NCI-H128 (cell line): Measurements from ENCODE around the gene SLC35A3.
A peak's percentile ranks its signal among the peaks of the same experiment; 100 is the strongest.
"Not testable (repeated sequence)": the region's sequence is repeated elsewhere in the genome, so short reads cannot be mapped to it uniquely, and the experiment has no call there.

Source experiments
- DNase-seq: peaks from one replicate; lab custom pipeline; 2025; ENCODE audit not compliant: unreplicated experiment; lab: John Stamatoyannopoulos, UW

SLC35A3 gene

GRCh38 chr1:100028765-100029164, 59.0 kb downstream of the SLC35A3 start:
- no peak for DNase-seq

- no peak for DNase-seq
These were observed 64.7 kb downstream of the SLC35A3 start for GRCh38 chr1:100034470-100034869.

GRCh38 chr1:100035214-100035613, 65.4 kb downstream of the SLC35A3 start:
- no peak for DNase-seq

- DNase-seq: no peak
These were observed 67.2 kb downstream of the SLC35A3 start for GRCh38 chr1:100036718-100037655.

GRCh38 chr1:100037656-100037926, 67.8 kb downstream of the SLC35A3 start:
- no peak for DNase-seq

- peak; percentile 64 for DNase-seq
These were observed 68.3 kb downstream of the SLC35A3 start for GRCh38 chr1:100037927-100038659.

- DNase-seq: no peak
These were observed 69.0 kb downstream of the SLC35A3 start for GRCh38 chr1:100038660-100039287.

- no peak for DNase-seq
These were observed 69.8 kb downstream of the SLC35A3 start for GRCh38 chr1:100039591-100039990.

GRCh38 chr1:100045206-100045605, 75.4 kb downstream of the SLC35A3 start:
- no peak for DNase-seq

GRCh38 chr1:100047235-100047708, 77.5 kb downstream of the SLC35A3 start:
- not testable (repeated sequence) for DNase-seq

- no peak for DNase-seq
These were observed 80.3 kb downstream of the SLC35A3 start for GRCh38 chr1:100050139-100050538.

GRCh38 chr1:100051401-100051800, 81.6 kb downstream of the SLC35A3 start:
- DNase-seq: no peak

GRCh38 chr1:100051893-100052292, 82.1 kb downstream of the SLC35A3 start:
- no peak for DNase-seq

- no peak for DNase-seq
These were observed 83.3 kb downstream of the SLC35A3 start for GRCh38 chr1:100053119-100053518.

- DNase-seq: no peak
These were observed 83.9 kb downstream of the SLC35A3 start for GRCh38 chr1:100053727-100054126.

- DNase-seq: no peak
These were observed 91.9 kb downstream of the SLC35A3 start for GRCh38 chr1:100061681-100062080.

- no peak for DNase-seq
These were observed 95.6 kb downstream of the SLC35A3 start for GRCh38 chr1:100065183-100065968.

GRCh38 chr1:100065969-100066227, 96.1 kb downstream of the SLC35A3 start:
- DNase-seq: no peak

GRCh38 chr1:100070201-100070939, 100.6 kb downstream of the SLC35A3 start:
- DNase-seq: no peak

- no peak for DNase-seq
These were observed 103.7 kb downstream of the SLC35A3 start for GRCh38 chr1:100073531-100073930.
